Right atrium auricular region (tissue), 2 donors: Measurements from ENCODE around the gene MEX3D. TPM values are rescaled to one million over a fixed set of nuclear protein-coding genes. Genes with fewer than 3 reads are reported as not detected.

Source experiments
- DNase-seq: peaks from one replicate; pipeline ENCODE4 v3.0.0-alpha.2; 2019; ENCODE audit warnings: low spot score
- H3K27ac ChIP-seq, 2 donors: fragments of 200-600 bp; sonication (generic); 1 replicate in 1 of 2; 2 replicates in 1 of 2; pipeline ENCODE4 v1.5.1; 2016 to 2019
- H3K27me3 ChIP-seq, 2 donors: fragments of 200-600 bp; sonication (generic); one replicate each; pipeline versions ENCODE4 v1.5.1 to v1.6.0; 2017 to 2019
- H3K36me3 ChIP-seq: fragments of 200-600 bp; sonication (generic); one replicate; pipeline ENCODE4 v1.5.1; 2016
- H3K4me1 ChIP-seq, 2 donors: fragments of 200-600 bp; sonication (generic); one replicate each; pipeline versions ENCODE4 v1.5.1 to v1.6.0; 2017 to 2019
- H3K4me3 ChIP-seq, 2 donors: fragments of 200-600 bp; sonication (generic); 1 replicate in 1 of 2; 2 replicates in 1 of 2; pipeline ENCODE4 v1.5.1; 2017 to 2019; ENCODE audit warnings: mild to moderate bottlenecking in 1 of 2, moderate library complexity in 1 of 2
- H3K9me3 ChIP-seq, 2 donors: fragments of 200-600 bp; sonication (generic); one replicate each; pipeline ENCODE4 v1.5.1; 2019
- total RNA-seq, 2 donors: library from RNA; depleted of rRNA; stranded (reverse); fragments of >200 nt; gene quantifications; one replicate each; pipeline ENCODE4 v1.1.0, GENCODE V29; 2016
- TF ChIP-seq, protein P1 (sequence below), 2 donors: fragments of 200-600 bp; sonication (generic); IDR thresholded peaks; one replicate each; pipeline ENCODE4 v1.5.1; 2019; ENCODE audit warnings: antibody characterized with exemption in 2 of 2

MEX3D gene
- total RNA-seq, 2 donors from 2014 or later = 7.5 to 17.0 TPM

DNA sequence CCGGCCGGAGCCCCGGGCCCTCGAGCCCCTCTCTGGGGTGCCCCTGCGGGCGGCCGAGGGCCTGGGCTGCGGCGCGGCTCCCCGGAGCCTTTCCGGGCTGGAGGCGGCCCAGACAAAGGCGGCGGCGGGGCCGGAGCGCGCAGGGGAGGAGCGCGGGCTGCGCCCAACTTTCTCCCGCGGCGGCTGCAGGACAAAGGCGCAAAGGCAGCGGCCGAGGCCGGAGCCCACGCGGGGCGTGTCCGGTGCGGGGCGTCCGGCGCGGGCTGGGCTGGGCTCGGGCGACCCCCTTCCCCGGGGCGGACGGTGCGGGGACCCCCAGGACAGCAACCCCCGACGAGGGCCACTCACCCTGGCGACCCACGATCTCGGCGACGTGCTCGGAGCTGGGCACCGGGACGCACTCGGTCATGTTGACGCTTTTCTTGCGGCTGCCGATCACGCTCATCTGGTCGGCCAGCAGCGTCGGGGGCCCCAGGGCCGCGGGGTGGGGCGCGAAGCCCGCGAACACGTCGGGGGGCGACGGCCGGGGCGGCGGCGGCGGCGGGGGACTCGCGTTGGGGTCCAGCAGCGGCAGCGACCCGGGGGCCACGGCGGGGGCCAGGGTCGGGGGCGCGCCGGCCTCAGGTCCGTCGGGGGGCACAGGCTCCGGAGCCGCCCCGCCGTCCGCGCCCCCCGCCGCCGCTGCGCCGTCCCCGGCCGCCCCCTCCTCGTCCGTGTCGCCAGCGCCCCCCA, 843 bp downstream of the MEX3D start:
- Histone ChIP-seq H3K27me3 (no peaks in the 10 kb centered on the region), H3K36me3 (no peaks in the 10 kb centered on the region)

DNA sequence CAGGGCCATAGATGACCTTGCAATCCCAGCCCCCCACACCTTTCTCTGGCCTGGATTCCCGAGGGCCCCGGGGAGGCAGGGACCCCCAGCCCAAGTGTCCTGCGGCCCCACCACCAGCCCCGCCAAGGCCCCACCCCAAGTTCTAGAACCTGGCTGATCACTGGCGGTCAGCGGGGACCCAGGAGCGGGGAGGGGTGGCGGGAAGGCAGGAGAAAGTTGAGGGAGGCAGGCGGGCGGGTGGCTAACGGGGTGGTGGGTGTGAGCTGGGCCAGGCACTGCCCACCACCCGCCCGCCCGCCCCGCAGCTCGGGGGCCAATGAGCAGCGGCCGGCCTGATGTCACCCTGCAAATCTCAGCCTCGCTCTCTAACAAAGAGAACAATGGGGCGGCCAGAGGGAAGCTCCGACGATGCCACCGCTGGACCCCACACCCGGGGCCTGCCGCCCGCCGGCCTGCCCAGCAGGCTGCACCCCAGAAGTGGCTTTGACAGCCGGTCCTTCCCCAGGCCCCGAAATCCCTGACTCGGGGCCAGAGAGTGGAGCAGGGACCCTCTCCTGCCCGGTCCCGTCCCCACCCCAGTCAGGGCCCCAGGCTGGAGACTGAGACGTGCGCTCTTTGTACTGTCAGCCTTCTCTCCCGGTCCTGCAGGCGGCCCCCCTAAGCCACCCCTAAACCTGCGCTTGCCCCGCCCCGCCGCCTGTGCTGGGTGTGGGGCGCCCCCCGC, 1.6 kb downstream of the MEX3D start:
- H3K27ac ChIP-seq = peak overlapping the region; percentile 79 to 84
- TF ChIP-seq, protein P1, sequence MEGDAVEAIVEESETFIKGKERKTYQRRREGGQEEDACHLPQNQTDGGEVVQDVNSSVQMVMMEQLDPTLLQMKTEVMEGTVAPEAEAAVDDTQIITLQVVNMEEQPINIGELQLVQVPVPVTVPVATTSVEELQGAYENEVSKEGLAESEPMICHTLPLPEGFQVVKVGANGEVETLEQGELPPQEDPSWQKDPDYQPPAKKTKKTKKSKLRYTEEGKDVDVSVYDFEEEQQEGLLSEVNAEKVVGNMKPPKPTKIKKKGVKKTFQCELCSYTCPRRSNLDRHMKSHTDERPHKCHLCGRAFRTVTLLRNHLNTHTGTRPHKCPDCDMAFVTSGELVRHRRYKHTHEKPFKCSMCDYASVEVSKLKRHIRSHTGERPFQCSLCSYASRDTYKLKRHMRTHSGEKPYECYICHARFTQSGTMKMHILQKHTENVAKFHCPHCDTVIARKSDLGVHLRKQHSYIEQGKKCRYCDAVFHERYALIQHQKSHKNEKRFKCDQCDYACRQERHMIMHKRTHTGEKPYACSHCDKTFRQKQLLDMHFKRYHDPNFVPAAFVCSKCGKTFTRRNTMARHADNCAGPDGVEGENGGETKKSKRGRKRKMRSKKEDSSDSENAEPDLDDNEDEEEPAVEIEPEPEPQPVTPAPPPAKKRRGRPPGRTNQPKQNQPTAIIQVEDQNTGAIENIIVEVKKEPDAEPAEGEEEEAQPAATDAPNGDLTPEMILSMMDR (IDR thresholded peaks at IDR 0.05) = no peak
- H3K27me3 ChIP-seq = no peaks in the 10 kb centered on the region
- H3K4me1 ChIP-seq = peaks cover 0 to 18% of the 10 kb centered on the region in 2 donors
- no peaks in the 10 kb centered on the region for H3K36me3 ChIP-seq
- no peaks in the 10 kb centered on the region for H3K9me3 ChIP-seq
- peak; percentile 82 for DNase-seq
- peak overlapping the region; percentile 56 to 63 for H3K4me3 ChIP-seq

More for the DNA sequence above, 843 bp downstream of the MEX3D start:
- Histone ChIP-seq H3K4me1 (peaks cover 0 to 18% of the 10 kb centered on the region in 2 donors), H3K4me3 (peak overlapping the region; percentile 56 to 63), H3K27ac (peak overlapping the region; percentile 79 to 84), H3K9me3 (no peaks in the 10 kb centered on the region)
- TF ChIP-seq, protein P1 (IDR thresholded peaks at IDR 0.05) = no peak
- no peak for DNase-seq

DNA sequence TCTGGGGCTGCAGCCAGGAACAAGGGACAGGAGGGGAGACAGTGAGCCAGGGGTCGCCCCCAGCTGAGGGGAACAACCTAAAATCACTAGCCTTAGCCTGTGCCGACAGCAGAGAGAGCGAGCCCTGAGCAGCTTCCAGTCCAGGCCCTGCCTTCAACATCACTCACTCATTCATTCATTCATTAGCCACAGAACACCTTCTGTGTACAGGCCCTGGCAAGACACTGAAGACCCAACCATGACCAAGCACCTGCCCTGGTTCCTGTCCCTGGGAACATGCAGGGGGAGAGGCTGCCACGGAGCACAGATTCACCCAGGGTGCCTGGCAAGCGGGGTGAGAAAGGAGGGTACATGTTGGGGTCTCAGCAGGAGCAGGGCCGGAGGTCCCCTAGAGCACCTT, 4.9 kb downstream of the MEX3D start:
- peaks cover 0 to 13% of the 10 kb centered on the region in 2 donors for H3K4me1 ChIP-seq
- no peak overlapping the region for H3K4me3 ChIP-seq
- no peak overlapping the region for H3K27ac ChIP-seq
- DNase-seq = no peak
- H3K36me3 ChIP-seq = no peaks in the 10 kb centered on the region
- TF ChIP-seq, protein P1 (IDR thresholded peaks at IDR 0.05) = no peak
- H3K27me3 ChIP-seq = no peaks in the 10 kb centered on the region
- no peaks in the 10 kb centered on the region for H3K9me3 ChIP-seq

DNA sequence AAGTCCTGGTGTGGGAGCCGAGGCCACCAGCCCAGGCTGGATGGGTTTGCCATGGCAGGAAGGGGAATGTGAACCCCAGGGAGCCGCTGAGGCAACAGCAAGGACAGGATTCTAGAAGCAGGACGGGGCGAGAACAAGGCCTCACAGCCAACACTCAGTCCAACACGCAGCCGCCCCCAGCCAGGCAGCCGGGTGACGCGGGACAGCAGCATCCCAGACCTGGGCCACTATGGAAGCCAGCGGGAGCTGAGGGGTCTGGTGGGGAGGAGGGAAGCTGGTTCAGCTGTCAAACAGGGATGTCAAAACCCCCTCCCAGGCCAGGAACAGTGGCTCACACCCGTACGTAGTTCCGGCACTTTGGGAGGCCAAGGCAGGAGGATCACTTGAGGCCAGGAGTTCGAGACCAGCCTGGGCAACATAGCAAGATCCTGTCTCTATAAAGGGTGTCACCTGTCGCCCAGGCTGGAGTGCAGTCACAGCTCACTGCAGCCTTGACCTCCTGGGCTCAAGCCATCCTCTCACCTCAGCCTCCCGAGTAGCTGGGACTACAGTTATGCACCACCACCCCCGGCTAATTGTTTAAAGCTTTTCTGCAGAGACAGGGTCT, 6.8 kb downstream of the MEX3D start:
- H3K4me1 ChIP-seq = peaks cover 0 to 7% of the 10 kb centered on the region in 2 donors
- DNase-seq = no peak
- H3K27ac ChIP-seq = no peak overlapping the region
- no peaks in the 10 kb centered on the region for H3K9me3 ChIP-seq
- no peaks in the 10 kb centered on the region for H3K27me3 ChIP-seq
- TF ChIP-seq, protein P1 (IDR thresholded peaks at IDR 0.05) = no peak
- H3K36me3 ChIP-seq = no peaks in the 10 kb centered on the region
- H3K4me3 ChIP-seq = no peak overlapping the region

DNA sequence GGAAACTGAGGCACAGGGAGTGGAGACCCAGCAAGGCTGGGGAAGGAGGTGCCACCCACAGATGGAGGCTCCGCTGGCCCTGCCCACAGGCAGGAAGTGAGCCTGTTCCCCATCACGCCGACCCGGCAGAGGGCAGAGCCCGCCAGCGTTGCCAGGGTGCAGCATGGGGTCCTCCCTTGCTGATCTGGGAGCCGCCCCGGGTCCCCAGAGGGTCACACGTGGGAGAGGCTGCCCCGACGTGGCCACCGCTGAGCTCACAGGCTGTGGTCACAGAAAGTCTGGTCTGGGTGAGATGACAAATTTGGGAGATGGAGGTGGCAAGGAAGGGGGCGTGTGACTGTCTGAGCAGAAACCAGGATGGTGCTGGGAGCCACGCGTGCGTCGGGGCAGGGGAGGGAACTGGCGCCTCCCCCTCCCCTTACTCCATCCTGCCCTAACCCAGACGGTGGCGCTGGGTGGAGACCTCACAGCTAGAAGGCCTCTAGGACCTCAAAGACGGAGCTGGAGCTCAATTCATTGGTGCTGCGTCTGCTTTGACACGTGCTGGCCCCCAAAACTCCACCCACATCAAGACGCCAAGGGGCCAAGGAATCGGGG, 7.7 kb downstream of the MEX3D start:
- no peaks in the 10 kb centered on the region for H3K9me3 ChIP-seq
- no peak overlapping the region for H3K4me3 ChIP-seq

More for the DNA sequence above, 7.7 kb downstream of the MEX3D start:
- Histone ChIP-seq H3K27me3 (no peaks in the 10 kb centered on the region), H3K4me1 (no peaks in the 10 kb centered on the region), H3K36me3 (no peaks in the 10 kb centered on the region), H3K27ac (no peak overlapping the region)
- TF ChIP-seq, protein P1 (IDR thresholded peaks at IDR 0.05) = no peak
- DNase-seq = no peak
